Measurements from ENCODE around the gene UBE2E2.

The UBE2E2 gene

GRCh38 chr3:23263796-23264195, 60.7 kb downstream of the UBE2E2 start:
- ATAC-seq (ENCODE audit: insufficient read depth, low read depth), result no peak
- H3K79me2 ChIP-seq (ENCODE audit: insufficient read depth, low read length), result no peaks in the 10 kb centered on the region

GRCh38 chr3:23264413-23264812, 61.3 kb downstream of the UBE2E2 start:
- H3K79me2 ChIP-seq (ENCODE audit: insufficient read depth, low read length), result no peaks in the 10 kb centered on the region
- TF ChIP-seq, protein P1, sequence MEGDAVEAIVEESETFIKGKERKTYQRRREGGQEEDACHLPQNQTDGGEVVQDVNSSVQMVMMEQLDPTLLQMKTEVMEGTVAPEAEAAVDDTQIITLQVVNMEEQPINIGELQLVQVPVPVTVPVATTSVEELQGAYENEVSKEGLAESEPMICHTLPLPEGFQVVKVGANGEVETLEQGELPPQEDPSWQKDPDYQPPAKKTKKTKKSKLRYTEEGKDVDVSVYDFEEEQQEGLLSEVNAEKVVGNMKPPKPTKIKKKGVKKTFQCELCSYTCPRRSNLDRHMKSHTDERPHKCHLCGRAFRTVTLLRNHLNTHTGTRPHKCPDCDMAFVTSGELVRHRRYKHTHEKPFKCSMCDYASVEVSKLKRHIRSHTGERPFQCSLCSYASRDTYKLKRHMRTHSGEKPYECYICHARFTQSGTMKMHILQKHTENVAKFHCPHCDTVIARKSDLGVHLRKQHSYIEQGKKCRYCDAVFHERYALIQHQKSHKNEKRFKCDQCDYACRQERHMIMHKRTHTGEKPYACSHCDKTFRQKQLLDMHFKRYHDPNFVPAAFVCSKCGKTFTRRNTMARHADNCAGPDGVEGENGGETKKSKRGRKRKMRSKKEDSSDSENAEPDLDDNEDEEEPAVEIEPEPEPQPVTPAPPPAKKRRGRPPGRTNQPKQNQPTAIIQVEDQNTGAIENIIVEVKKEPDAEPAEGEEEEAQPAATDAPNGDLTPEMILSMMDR (IDR thresholded peaks at IDR 0.05; ENCODE audit: borderline replicate concordance, extremely low read depth, low read length, poor library complexity, severe bottlenecking), result no peak
- TF ChIP-seq EZH2 (IDR thresholded peaks at IDR 0.05; ENCODE audit: borderline replicate concordance, low read depth, low read length, severe bottlenecking), result no peak
- H3K27ac ChIP-seq (ENCODE audit: low read length), result no peak overlapping the region
- no peak overlapping the region for H3K9ac ChIP-seq (ENCODE audit: low read depth, low read length)
- H3K9me3 ChIP-seq (ENCODE audit: insufficient read depth, low read length, severe bottlenecking), result no peaks in the 10 kb centered on the region
- no peaks in the 10 kb centered on the region for H3K36me3 ChIP-seq (ENCODE audit: insufficient read depth, low read length)
- H3K4me2 ChIP-seq (ENCODE audit: insufficient read depth, low read length), result no peak overlapping the region
- H4K20me1 ChIP-seq (ENCODE audit: insufficient read depth, low read length), result no peaks in the 10 kb centered on the region
- DNase-seq, result no peak
- no peak for ATAC-seq (ENCODE audit: insufficient read depth, low read depth)
- no peaks in the 10 kb centered on the region for H3K27me3 ChIP-seq (ENCODE audit: insufficient read depth, low read length, poor library complexity)
- no peaks in the 10 kb centered on the region for H3K4me1 ChIP-seq (ENCODE audit: insufficient read depth, low read length)
- no peak overlapping the region for H3K4me3 ChIP-seq (ENCODE audit: low read depth in 1 of 2, low read length in 2 of 2)
- no peak overlapping the region for H2AFZ ChIP-seq (ENCODE audit: low read depth, low read length)

More at GRCh38 chr3:23263796-23264195, 60.7 kb downstream of the UBE2E2 start:
- Histone ChIP-seq H3K36me3 (ENCODE audit: insufficient read depth, low read length) (no peaks in the 10 kb centered on the region), H3K9me3 (ENCODE audit: insufficient read depth, low read length, severe bottlenecking) (no peaks in the 10 kb centered on the region), H3K4me3 (ENCODE audit: low read depth in 1 of 2, low read length in 2 of 2) (no peak overlapping the region), H3K9ac (ENCODE audit: low read depth, low read length) (no peak overlapping the region), H3K27ac (ENCODE audit: low read length) (no peak overlapping the region), H3K4me1 (ENCODE audit: insufficient read depth, low read length) (no peaks in the 10 kb centered on the region), H3K4me2 (ENCODE audit: insufficient read depth, low read length) (no peak overlapping the region), H4K20me1 (ENCODE audit: insufficient read depth, low read length) (no peaks in the 10 kb centered on the region), H3K27me3 (ENCODE audit: insufficient read depth, low read length, poor library complexity) (no peaks in the 10 kb centered on the region), H2AFZ (ENCODE audit: low read depth, low read length) (no peak overlapping the region)
- DNase-seq, result no peak
- TF ChIP-seq EZH2 (IDR thresholded peaks at IDR 0.05; ENCODE audit: borderline replicate concordance, low read depth, low read length, severe bottlenecking), result no peak
- TF ChIP-seq, protein P1 (IDR thresholded peaks at IDR 0.05; ENCODE audit: borderline replicate concordance, extremely low read depth, low read length, poor library complexity, severe bottlenecking), result no peak

- Histone ChIP-seq H4K20me1 (ENCODE audit: insufficient read depth, low read length) (no peaks in the 10 kb centered on the region), H3K79me2 (ENCODE audit: insufficient read depth, low read length) (no peaks in the 10 kb centered on the region), H3K9me3 (ENCODE audit: insufficient read depth, low read length, severe bottlenecking) (no peaks in the 10 kb centered on the region), H3K4me3 (ENCODE audit: low read depth in 1 of 2, low read length in 2 of 2) (no peak overlapping the region), H3K4me2 (ENCODE audit: insufficient read depth, low read length) (no peak overlapping the region), H3K4me1 (ENCODE audit: insufficient read depth, low read length) (no peaks in the 10 kb centered on the region), H3K36me3 (ENCODE audit: insufficient read depth, low read length) (no peaks in the 10 kb centered on the region), H3K27ac (ENCODE audit: low read length) (no peak overlapping the region), H2AFZ (ENCODE audit: low read depth, low read length) (no peak overlapping the region), H3K27me3 (ENCODE audit: insufficient read depth, low read length, poor library complexity) (no peaks in the 10 kb centered on the region), H3K9ac (ENCODE audit: low read depth, low read length) (no peak overlapping the region)
- no peak for TF ChIP-seq EZH2 (IDR thresholded peaks at IDR 0.05; ENCODE audit: borderline replicate concordance, low read depth, low read length, severe bottlenecking)
- TF ChIP-seq, protein P1 (IDR thresholded peaks at IDR 0.05; ENCODE audit: borderline replicate concordance, extremely low read depth, low read length, poor library complexity, severe bottlenecking), result no peak
- DNase-seq (no peak), ATAC-seq (ENCODE audit: insufficient read depth, low read depth) (no peak)
Measured at GRCh38 chr3:23270423-23270822, 67.3 kb downstream of the UBE2E2 start.
